Activated T-cell treated with anti-CD3 and anti-CD28 coated beads for 1 hour (primary cell): ENCODE data around the gene PPIF.

ENCODE experiments used
- DNase-seq: peaks from one replicate; pipeline ENCODE4 v3.0.0-alpha.2; 2020; ENCODE audit warnings: low read depth

The PPIF gene

GRCh38 chr10:79349072-79349491 lies 1.8 kb downstream of the PPIF start:
- no peak for DNase-seq

- DNase-seq = no peak
Measured at GRCh38 chr10:79349766-79350406, 2.6 kb downstream of the PPIF start.

GRCh38 chr10:79350407-79351154 lies 3.3 kb downstream of the PPIF start:
- DNase-seq = no peak

- no peak for DNase-seq
Measured at GRCh38 chr10:79351332-79351731, 4.1 kb downstream of the PPIF start.

- DNase-seq = no peak
Measured at GRCh38 chr10:79352035-79352877, 5.0 kb downstream of the PPIF start.

GRCh38 chr10:79353000-79353406 lies 5.7 kb downstream of the PPIF start:
- DNase-seq = no peak

- DNase-seq = no peak
Measured at GRCh38 chr10:79353726-79354125, 6.5 kb downstream of the PPIF start.

GRCh38 chr10:79354141-79354540 lies 6.9 kb downstream of the PPIF start:
- DNase-seq = no peak

- DNase-seq = no peak
Measured at GRCh38 chr10:79354615-79355014, 7.3 kb downstream of the PPIF start.

GRCh38 chr10:79355420-79356017 lies 8.2 kb downstream of the PPIF start:
- DNase-seq = no peak

GRCh38 chr10:79356104-79356503 lies 8.8 kb downstream of the PPIF start:
- DNase-seq = no peak

GRCh38 chr10:79357180-79357579 lies 9.9 kb downstream of the PPIF start:
- no peak for DNase-seq

- no peak for DNase-seq
Measured at GRCh38 chr10:79358811-79359210, 11.5 kb downstream of the PPIF start.

- no peak for DNase-seq
Measured at GRCh38 chr10:79359816-79360498, 12.7 kb downstream of the PPIF start.

- DNase-seq = no peak
Measured at GRCh38 chr10:79360499-79361342, 13.5 kb downstream of the PPIF start.

- no peak for DNase-seq
Measured at GRCh38 chr10:79361726-79362397, 14.6 kb downstream of the PPIF start.

- DNase-seq = no peak
Measured at GRCh38 chr10:79367426-79368189, 20.3 kb downstream of the PPIF start.

GRCh38 chr10:79372871-79373270 lies 25.6 kb downstream of the PPIF start:
- no peak for DNase-seq
